ENCODE data around the gene PLA2G3.

Gene PLA2G3

GRCh38 chr22:31123292-31123602 lies 17.1 kb downstream of the PLA2G3 start:
- H3K4me1 ChIP-seq (ENCODE audit: insufficient read depth, poor library complexity, severe bottlenecking), result no peaks in the 10 kb centered on the region
- H3K9me3 ChIP-seq (ENCODE audit: severe bottlenecking), result no peaks in the 10 kb centered on the region
- DNase-seq (ENCODE audit: low spot score) (no peak), ATAC-seq (ENCODE audit: low read depth) (no peak; the same call in 2 of the 3 replicates)
- H3K36me3 ChIP-seq (ENCODE audit: low read depth), result no peaks in the 10 kb centered on the region
- H3K27ac ChIP-seq (ENCODE audit: poor library complexity, severe bottlenecking), result no peak overlapping the region
- TF ChIP-seq CTCF (IDR thresholded peaks at IDR 0.05; ENCODE audit: poor library complexity, severe bottlenecking), result no peak
- H3K27me3 ChIP-seq (ENCODE audit: insufficient read depth, poor library complexity, severe bottlenecking), result no peaks in the 10 kb centered on the region
- peak overlapping the region; percentile 49 for H3K4me3 ChIP-seq (ENCODE audit: severe bottlenecking)

GRCh38 chr22:31122532-31123291 lies 17.6 kb downstream of the PLA2G3 start, which contains the start of gene INPP5J:
TSS of gene INPP5J (plus strand) at chr22:31122966. CDS start at chr22:31123015, 49 bp downstream.
- Histone ChIP-seq H3K36me3 (ENCODE audit: low read depth) (no peaks in the 10 kb centered on the region), H3K4me3 (ENCODE audit: severe bottlenecking) (peak within 1 kb of the TSS; percentile 49), H3K27ac (ENCODE audit: poor library complexity, severe bottlenecking) (no peak within 1 kb of the TSS), H3K27me3 (ENCODE audit: insufficient read depth, poor library complexity, severe bottlenecking) (no peaks in the 10 kb centered on the region), H3K4me1 (ENCODE audit: insufficient read depth, poor library complexity, severe bottlenecking) (no peaks in the 10 kb centered on the region), H3K9me3 (ENCODE audit: severe bottlenecking) (no peaks in the 10 kb centered on the region)
- DNase-seq (ENCODE audit: low spot score) (no peak), ATAC-seq (ENCODE audit: low read depth) (peak; percentile 88)
- no peak for TF ChIP-seq CTCF (IDR thresholded peaks at IDR 0.05; ENCODE audit: poor library complexity, severe bottlenecking)

GRCh38 chr22:31122196-31122531 lies 18.1 kb downstream of the PLA2G3 start:
- Histone ChIP-seq H3K4me1 (ENCODE audit: insufficient read depth, poor library complexity, severe bottlenecking) (no peaks in the 10 kb centered on the region), H3K27ac (ENCODE audit: poor library complexity, severe bottlenecking) (no peak overlapping the region), H3K27me3 (ENCODE audit: insufficient read depth, poor library complexity, severe bottlenecking) (no peaks in the 10 kb centered on the region), H3K4me3 (ENCODE audit: severe bottlenecking) (no peak overlapping the region), H3K36me3 (ENCODE audit: low read depth) (no peaks in the 10 kb centered on the region), H3K9me3 (ENCODE audit: severe bottlenecking) (no peaks in the 10 kb centered on the region)
- TF ChIP-seq CTCF (IDR thresholded peaks at IDR 0.05; ENCODE audit: poor library complexity, severe bottlenecking), result no peak
- DNase-seq (ENCODE audit: low spot score) (no peak), ATAC-seq (ENCODE audit: low read depth) (no peak)

GRCh38 chr22:31121403-31121802 lies 18.9 kb downstream of the PLA2G3 start:
- Histone ChIP-seq H3K4me3 (ENCODE audit: severe bottlenecking) (no peak overlapping the region), H3K36me3 (ENCODE audit: low read depth) (no peaks in the 10 kb centered on the region), H3K27me3 (ENCODE audit: insufficient read depth, poor library complexity, severe bottlenecking) (no peaks in the 10 kb centered on the region), H3K4me1 (ENCODE audit: insufficient read depth, poor library complexity, severe bottlenecking) (no peaks in the 10 kb centered on the region), H3K9me3 (ENCODE audit: severe bottlenecking) (no peaks in the 10 kb centered on the region), H3K27ac (ENCODE audit: poor library complexity, severe bottlenecking) (no peak overlapping the region)
- TF ChIP-seq CTCF (IDR thresholded peaks at IDR 0.05; ENCODE audit: poor library complexity, severe bottlenecking), result no peak
- DNase-seq (ENCODE audit: low spot score) (no peak), ATAC-seq (ENCODE audit: low read depth) (no peak)

- DNase-seq (ENCODE audit: low spot score) (no peak), ATAC-seq (ENCODE audit: low read depth) (no peak)
- H3K36me3 ChIP-seq (ENCODE audit: low read depth), result no peaks in the 10 kb centered on the region
- H3K9me3 ChIP-seq (ENCODE audit: severe bottlenecking), result no peaks in the 10 kb centered on the region
- no peaks in the 10 kb centered on the region for H3K4me1 ChIP-seq (ENCODE audit: insufficient read depth, poor library complexity, severe bottlenecking)
- TF ChIP-seq CTCF (IDR thresholded peaks at IDR 0.05; ENCODE audit: poor library complexity, severe bottlenecking), result no peak
- no peak overlapping the region for H3K4me3 ChIP-seq (ENCODE audit: severe bottlenecking)
- H3K27me3 ChIP-seq (ENCODE audit: insufficient read depth, poor library complexity, severe bottlenecking), result no peaks in the 10 kb centered on the region
- H3K27ac ChIP-seq (ENCODE audit: poor library complexity, severe bottlenecking), result no peak overlapping the region
Observed at GRCh38 chr22:31120642-31121041, 19.7 kb downstream of the PLA2G3 start.

Data from RWPE2 (cell line).